Amniotic epithelial cell (primary cell): ENCODE data around the gene MCM10.
"Not testable (repeated sequence)": the region's sequence is repeated elsewhere in the genome, so short reads cannot be mapped to it uniquely, and the experiment has no call there.

Experiments
- DNase-seq: peaks from one replicate; pipeline ENCODE4 v3.0.0-alpha.2; 2010; ENCODE audit warnings: low read depth

Gene MCM10

GRCh38 chr10:13160934-13161856, at the start of gene MCM10:
TSS of gene MCM10 (plus strand) at chr10:13161558. CDS start at chr10:13164203, 2,645 bp downstream.
- DNase-seq: peak; percentile 99

GRCh38 chr10:13113544-13113943, 47.8 kb upstream of the MCM10 start:
- no peak for DNase-seq

- DNase-seq: no peak
These were observed 45.2 kb upstream of the MCM10 start for GRCh38 chr10:13115832-13116803.

GRCh38 chr10:13117841-13118783, 43.2 kb upstream of the MCM10 start:
- no peak for DNase-seq

GRCh38 chr10:13118784-13119410, 42.5 kb upstream of the MCM10 start:
- no peak for DNase-seq

GRCh38 chr10:13120786-13121499, 40.4 kb upstream of the MCM10 start:
- no peak for DNase-seq

GRCh38 chr10:13121500-13121854, 39.9 kb upstream of the MCM10 start:
- no peak for DNase-seq

GRCh38 chr10:13136651-13137050, 24.7 kb upstream of the MCM10 start:
- DNase-seq: no peak

- DNase-seq: no peak
These were observed 22.2 kb upstream of the MCM10 start for GRCh38 chr10:13139150-13139549.

- DNase-seq: no peak
These were observed 21.7 kb upstream of the MCM10 start for GRCh38 chr10:13139676-13140075.

GRCh38 chr10:13140627-13141190, 20.6 kb upstream of the MCM10 start:
- DNase-seq: no peak

GRCh38 chr10:13143766-13144165, 17.6 kb upstream of the MCM10 start:
- DNase-seq: peak; percentile 51

GRCh38 chr10:13144814-13145213, 16.5 kb upstream of the MCM10 start:
- DNase-seq: no peak

GRCh38 chr10:13146379-13146778, 15.0 kb upstream of the MCM10 start:
- peak; percentile 50 for DNase-seq

- no peak for DNase-seq
These were observed 14.2 kb upstream of the MCM10 start for GRCh38 chr10:13147161-13147560.

GRCh38 chr10:13152296-13152695, 9.1 kb upstream of the MCM10 start:
- DNase-seq: no peak

GRCh38 chr10:13155860-13156259, 5.5 kb upstream of the MCM10 start:
- DNase-seq: not testable (repeated sequence)

GRCh38 chr10:13158401-13158800, 3.0 kb upstream of the MCM10 start:
- no peak for DNase-seq

- DNase-seq: no peak
These were observed 506 bp downstream of the MCM10 start for GRCh38 chr10:13161857-13162271.

GRCh38 chr10:13163859-13164258, 2.5 kb downstream of the MCM10 start:
- no peak for DNase-seq
